GF-D8 (cell line): ENCODE data around the gene IGLL5.

ENCODE experiments used
- DNase-seq: peaks from one replicate; lab custom pipeline; 2025; lab: John Stamatoyannopoulos, UW

The IGLL5 gene

DNA sequence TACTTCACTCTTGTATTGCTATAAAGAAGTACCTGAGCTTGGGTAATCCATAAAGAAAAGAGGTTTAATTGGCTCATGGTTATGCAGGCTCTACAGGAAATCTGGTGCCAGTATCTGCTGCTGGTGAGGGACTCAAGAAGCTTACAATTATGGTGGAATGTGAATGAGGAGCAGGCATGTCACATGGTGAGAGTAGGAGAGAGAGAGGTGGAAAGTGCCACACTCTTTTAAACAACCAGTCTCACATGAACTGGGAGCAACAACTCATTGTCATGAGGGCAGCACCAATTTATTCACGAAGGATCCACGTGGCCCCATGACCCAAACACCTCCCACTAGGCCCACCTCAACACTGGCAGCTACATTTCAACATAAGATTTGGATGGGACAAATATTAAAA is 24.6 kb upstream of the IGLL5 start:
- DNase-seq, result no peak

DNA sequence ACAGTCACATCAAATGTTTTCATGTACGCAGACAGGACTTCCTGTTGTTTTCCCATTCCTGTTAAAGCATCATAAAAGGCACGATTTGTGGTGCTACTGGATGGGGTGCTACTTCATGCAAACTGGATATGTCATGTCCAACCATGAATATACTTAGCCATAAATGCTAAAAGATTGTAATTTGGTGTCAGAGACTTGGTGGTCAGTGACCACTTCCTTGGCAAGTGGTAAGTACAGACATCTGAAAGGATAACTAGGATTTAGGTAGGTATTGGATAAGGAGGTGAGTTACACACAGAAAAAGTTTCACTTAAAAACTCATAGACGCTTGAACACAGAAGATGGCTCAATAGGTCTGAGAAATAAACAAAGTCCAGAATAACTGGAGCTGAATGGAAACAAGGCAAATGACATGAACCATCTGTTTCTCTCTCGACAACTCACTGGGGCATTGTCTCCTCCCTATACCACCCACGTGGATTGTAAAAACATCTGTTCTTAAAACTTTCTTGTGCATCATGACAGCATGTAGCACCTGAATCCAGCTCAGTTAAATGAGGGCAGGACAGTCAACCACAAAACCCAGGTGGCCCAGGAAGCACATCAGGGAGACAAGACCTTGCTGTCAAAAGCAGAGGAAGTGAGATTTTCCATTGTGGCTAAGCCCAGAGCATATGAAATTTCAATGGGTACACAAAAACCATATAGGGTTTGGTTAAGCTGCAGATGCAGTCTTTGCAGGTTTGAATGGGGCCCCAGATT is 22.1 kb upstream of the IGLL5 start:
- no peak for DNase-seq

DNA sequence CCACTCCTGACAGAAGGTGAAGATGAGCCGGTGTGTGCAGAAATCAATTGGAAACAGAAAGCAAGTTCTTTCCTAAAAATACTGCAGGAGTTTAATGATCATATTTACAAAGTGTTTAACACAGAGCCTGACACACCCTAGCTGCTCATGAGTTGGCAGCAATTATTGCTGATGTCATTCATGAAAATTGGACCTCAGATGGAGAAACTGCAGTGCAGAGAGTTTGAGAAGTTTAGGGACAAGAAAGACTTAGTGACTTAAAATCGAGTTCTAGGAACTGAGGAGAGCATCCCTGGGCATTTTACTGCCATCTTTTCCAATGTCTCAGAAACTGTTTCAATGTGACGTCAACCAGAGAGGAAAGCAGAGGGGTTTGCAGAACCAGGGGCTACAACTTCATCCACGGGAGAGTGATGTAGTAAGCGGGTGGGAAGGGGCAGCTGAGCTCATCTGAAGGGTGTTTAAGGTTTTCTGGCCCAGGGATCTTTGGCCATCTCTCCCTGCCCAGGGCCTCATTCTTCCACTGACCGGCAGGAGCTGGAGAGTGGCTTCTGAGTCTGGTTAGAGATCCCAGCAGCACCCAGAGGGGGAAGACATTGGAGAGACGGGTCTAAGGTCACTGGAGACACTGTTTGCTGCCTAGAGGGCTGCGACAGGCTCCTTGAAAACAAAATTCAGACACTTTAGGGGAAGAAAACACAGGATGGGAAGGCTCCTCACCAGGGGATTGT is 21.1 kb upstream of the IGLL5 start:
- DNase-seq, result no peak

- no peak for DNase-seq
Measured at GRCh38 chr22:22867996-22868715, 19.5 kb upstream of the IGLL5 start.

GRCh38 chr22:22870577-22871404 is 16.8 kb upstream of the IGLL5 start:
- no peak for DNase-seq

DNA sequence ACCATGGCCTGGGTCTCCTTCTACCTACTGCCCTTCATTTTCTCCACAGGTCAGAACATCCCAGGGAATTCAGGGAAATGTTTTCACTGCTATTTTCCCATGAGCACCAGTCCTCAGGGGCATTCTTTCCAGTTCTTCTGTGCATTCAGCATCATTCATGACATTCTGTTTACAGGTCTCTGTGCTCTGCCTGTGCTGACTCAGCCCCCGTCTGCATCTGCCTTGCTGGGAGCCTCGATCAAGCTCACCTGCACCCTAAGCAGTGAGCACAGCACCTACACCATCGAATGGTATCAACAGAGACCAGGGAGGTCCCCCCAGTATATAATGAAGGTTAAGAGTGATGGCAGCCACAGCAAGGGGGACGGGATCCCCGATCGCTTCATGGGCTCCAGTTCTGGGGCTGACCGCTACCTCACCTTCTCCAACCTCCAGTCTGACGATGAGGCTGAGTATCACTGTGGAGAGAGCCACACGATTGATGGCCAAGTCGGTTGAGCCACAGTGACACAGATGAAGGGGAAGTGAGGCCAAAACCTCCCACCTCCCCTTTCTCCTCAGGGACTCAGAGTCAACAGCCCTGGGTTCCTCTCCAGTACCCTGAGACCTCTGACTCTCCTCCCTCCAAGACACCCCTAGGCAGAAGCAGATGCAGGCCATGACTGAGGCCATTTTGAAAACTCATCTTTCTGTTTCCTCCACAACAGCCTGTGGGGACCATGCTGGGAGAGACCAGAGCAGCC is 15.9 kb upstream of the IGLL5 start:
- no peak for DNase-seq

DNA sequence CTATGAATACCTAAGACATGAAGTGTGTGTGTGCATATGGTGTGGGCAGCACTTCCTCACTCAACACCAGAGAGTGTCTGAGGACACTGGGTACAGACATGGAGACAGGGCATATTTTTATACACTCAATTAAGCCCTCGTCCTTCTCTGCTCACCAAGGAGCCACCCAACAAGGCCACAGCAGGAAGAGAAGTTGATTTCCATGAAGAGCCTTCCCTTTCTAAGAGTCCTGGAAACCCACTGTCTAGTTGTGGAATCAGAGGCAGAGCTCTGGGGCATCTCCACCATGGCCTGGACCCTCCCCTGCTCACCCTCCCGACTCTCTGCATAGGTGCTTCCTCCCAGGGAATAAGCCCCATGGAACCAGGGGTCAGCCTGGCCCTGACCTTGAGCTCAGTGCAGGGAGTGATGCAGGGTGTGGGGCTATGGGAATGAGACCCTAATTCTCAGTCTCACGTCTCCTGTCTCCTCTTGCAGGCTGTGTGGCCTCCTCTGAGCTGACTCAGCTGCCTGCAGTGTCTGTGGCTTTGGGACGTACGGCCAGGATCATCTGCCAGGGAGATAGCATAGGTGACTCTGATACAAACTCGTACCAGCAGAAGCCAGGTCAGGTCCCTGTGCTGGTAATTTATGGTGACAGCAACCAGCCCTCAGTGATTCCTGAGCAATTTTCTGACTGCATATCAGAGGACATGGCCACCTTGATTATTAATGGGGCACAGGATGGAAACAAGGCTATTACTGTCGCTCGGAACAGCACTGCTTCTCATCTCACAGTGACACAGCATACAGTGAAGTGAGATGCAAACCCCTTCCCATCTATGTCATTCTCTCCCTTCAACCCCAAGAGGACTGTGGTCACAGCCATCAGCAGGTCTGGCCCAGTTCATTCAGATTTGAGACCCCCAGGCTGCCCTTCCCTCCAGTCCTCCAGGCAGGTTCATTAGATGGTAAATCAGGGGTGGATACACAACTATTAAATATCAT is 14.6 kb upstream of the IGLL5 start:
- no peak for DNase-seq

DNA sequence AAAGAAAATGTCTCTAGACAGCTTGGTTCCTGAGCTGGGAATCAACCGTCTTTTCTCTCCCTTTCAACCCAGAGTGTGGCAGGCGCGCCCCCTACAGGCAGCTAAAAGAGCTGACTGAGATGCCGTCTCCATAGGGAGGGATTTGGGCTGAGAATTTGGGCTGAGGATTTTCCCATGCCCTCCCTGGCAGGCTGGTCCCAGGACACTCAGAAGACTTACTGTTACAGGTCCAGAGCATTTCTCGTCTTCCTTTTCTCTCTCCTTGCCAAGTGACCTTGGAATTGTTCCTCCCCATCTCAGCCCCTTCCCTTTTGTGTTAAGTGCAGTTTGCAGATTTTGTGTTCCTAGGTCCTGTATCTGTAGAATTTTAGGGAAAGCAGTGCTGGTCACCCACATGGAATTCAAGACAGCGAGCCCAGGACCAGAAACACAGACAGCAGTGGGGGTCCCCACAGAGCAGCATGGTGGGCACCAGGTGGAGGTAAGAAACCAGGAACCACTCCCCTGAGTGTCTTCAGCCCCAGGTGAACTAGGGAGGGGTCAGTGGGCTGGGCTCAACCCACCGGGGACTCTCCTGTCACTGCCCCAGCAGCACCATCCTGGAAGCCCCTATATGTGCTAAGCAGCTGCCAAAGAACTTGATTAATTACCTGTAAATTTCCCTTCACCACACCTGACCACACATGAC is 9.9 kb upstream of the IGLL5 start:
- no peak for DNase-seq

DNA sequence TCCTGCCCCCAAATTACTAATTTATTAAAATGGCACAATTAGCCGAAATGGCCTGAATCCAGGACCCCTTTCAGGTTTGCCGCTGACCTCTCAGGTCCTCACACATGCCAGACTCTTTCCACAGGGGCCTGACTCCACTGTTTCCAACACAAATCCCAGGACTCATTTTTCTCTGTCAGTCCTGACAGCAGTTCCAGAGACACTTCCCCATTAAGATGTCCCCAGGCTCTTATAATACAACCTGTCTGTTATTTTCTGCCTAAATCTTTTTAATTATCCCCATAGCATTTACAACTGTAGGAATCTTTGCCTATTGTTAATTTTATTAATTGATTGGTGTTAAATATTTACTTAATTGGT is 9.4 kb upstream of the IGLL5 start:
- DNase-seq, result no peak

DNA sequence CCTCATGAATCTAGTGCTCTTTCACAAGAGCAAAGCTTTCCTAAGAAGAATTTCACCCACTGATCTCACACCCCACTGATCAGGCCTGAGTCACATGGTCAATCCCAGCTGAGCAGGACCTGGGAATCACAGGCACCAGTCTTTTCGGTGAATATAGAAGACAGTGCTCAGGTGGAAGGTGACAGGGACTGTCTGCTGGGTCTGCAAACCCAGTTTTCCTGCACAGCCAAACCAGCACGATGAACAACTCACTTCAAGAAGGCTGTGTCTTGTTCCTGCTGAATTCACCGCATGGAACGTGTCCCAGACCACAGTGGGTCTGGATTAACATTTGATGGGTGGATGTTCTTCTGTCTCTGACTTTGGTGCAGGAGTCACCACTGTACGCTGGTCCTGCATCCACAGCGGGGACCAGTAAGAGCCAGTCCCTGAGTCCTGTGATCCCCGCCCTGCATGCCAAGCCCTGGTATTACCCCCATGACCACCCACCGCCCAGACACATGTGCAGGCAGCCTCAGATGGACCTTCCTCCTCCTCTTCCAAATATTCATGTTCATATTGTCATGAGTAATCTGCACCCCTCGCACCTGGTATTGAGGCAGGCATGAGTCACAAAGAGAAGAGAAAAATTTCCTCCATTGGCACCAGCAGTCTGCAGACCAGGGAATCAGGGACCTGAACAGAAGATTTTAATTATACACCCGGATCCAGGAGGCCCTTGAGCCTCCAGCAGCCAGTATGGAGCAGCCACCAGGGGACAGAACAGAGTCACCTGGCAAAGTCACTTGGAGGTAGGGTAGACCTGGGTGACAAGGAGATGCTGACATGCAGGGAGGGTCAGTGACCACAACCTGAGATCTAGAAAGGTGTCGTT is 8.6 kb upstream of the IGLL5 start:
- no peak for DNase-seq

- DNase-seq, result no peak
Measured at GRCh38 chr22:22879675-22880155, 7.9 kb upstream of the IGLL5 start.

- no peak for DNase-seq
Measured at GRCh38 chr22:22880645-22881044, 7.0 kb upstream of the IGLL5 start.

DNA sequence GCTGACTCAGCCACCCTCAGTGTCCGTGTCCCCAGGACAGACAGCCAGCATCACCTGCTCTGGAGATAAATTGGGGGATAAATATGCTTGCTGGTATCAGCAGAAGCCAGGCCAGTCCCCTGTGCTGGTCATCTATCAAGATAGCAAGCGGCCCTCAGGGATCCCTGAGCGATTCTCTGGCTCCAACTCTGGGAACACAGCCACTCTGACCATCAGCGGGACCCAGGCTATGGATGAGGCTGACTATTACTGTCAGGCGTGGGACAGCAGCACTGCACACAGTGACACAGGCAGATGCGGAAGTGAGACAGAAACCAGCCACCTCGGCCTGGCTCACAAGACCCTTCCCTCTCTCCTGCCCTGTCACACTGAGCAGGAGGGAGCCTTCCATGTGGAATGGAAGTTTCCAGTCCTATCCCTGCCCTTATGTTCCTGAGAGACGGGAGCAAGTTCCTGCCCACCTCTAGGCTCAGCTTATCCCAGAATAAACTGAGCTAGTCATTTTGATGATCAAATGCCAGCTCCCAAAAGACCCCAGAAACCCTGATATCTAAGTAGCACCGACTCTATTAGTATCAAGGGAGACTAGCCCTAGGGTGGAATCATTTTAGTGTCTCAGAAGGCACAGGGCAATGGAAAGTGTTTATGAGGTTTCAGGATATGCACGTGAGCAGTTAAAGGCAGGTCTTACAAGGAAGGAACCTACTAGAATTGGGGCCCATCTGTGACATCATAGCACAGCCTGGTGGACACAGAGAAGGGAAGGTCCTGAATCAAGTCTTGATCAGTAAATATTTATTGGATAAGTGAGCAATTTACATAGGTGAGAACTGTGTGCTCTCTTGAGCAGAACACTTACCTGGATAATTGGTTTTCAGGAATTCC is 6.3 kb upstream of the IGLL5 start:
- DNase-seq, result no peak

- DNase-seq, result no peak
Measured at GRCh38 chr22:22882033-22882717, 5.4 kb upstream of the IGLL5 start.

DNA sequence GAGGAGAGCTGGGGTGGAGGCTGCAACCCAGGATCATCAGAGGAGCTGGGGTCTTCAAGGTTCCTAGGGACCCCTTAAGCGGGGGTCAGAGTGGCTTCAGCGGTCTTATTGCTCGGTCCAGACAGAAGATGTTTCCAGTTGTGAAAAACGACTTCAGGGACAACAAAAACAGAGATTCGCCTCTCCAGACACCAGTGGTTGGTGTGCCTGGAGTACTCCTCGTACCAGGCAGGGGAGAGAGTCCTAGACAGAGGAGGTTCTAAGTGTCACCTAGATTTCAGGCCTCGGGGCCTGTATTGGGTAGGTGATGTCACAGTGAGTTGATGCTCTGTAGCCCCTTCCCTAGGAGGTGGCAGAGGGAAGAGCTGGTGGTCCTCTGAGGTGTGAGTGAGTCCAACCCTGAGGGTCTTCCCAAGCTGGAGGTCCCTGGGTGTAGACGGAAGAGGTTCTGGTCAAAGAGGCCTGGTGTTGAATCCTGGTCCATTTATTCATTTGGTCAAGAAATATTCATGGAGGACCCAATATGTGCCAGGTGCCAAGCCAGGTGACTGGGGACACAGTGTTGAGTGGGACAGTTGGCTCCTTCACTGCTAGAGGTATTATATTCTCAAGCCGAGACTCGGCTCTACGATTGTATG is 4.4 kb upstream of the IGLL5 start:
- no peak for DNase-seq
